ENCODE measurements around the gene UVRAG.

DNA sequence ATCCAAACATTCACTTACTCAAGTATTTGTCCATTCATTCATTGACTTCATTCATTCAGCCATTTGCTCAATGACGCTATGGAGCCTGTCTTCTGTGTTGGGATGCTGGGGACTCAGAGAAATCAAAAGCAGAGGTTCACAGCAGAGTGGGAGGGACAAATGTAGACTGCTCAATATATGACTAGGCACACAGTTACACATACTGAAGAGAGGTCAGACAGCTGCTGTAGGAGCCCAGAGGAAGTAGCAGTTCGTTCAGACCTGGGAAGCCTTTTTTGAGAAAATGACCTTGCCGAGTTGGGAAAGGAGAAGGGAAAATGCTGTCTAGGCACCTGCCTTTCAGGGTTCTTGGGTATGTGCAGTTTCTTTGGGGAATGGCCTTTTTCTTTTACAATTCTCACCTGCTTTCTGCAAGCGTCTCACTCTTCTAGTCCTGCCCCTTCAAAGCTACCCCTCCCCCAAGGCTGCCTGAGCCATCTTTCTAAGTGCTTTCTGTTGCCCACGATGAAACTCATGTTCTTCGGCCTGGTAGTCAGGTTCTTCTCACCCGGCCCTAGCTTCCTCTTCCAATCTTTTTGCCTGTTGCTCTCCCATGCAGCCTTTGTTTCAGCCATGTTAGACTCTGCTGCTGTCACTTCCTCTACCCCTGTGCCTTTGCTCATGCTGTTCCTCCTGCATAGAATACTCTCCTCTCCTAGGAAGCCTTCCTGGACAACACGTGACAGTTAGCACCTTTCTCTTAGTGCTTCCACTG, 4.2 kb upstream of the UVRAG start:
- TF ChIP-seq, protein P1, sequence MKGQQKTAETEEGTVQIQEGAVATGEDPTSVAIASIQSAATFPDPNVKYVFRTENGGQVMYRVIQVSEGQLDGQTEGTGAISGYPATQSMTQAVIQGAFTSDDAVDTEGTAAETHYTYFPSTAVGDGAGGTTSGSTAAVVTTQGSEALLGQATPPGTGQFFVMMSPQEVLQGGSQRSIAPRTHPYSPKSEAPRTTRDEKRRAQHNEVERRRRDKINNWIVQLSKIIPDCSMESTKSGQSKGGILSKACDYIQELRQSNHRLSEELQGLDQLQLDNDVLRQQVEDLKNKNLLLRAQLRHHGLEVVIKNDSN (IDR thresholded peaks at IDR 0.05) = no peak
- TF ChIP-seq CEBPB (IDR thresholded peaks at IDR 0.05) (no peak), FOXM1 (IDR thresholded peaks at IDR 0.05; ENCODE audit: borderline replicate concordance, low read depth) (no peak)
- TF ChIP-seq, protein P2, sequence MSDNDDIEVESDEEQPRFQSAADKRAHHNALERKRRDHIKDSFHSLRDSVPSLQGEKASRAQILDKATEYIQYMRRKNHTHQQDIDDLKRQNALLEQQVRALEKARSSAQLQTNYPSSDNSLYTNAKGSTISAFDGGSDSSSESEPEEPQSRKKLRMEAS (IDR thresholded peaks at IDR 0.05) = no peak

All from Ishikawa (cell line).